ENCODE results near the gene CYP27B1.

DNA sequence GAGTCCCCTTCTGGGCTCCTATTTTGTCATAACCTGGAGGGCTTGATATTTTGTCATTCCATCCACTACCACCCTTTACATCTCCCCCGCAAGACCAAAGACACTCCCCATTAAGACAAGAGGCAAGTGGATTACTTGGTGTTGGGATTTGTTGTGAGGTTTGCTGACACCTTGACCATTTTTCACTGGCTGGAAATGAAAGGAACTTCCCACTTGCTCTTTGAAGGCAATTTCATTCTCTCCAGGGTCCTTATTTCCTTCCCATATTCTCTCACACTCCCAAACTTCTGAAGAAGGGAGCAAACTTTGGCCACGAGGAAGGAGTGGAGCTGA, 43.3 kb downstream of the CYP27B1 start:
- TF ChIP-seq, protein P1, sequence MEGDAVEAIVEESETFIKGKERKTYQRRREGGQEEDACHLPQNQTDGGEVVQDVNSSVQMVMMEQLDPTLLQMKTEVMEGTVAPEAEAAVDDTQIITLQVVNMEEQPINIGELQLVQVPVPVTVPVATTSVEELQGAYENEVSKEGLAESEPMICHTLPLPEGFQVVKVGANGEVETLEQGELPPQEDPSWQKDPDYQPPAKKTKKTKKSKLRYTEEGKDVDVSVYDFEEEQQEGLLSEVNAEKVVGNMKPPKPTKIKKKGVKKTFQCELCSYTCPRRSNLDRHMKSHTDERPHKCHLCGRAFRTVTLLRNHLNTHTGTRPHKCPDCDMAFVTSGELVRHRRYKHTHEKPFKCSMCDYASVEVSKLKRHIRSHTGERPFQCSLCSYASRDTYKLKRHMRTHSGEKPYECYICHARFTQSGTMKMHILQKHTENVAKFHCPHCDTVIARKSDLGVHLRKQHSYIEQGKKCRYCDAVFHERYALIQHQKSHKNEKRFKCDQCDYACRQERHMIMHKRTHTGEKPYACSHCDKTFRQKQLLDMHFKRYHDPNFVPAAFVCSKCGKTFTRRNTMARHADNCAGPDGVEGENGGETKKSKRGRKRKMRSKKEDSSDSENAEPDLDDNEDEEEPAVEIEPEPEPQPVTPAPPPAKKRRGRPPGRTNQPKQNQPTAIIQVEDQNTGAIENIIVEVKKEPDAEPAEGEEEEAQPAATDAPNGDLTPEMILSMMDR (conservative IDR thresholded peaks at IDR 0.05): no peak
- TF ChIP-seq ZFX (IDR thresholded peaks at IDR 0.05): no peak
